Measurements from ENCODE around the gene NXF1. TPM values are rescaled to one million over a fixed set of nuclear protein-coding genes. Genes with fewer than 3 reads are reported as not detected.
A peak's percentile ranks its signal among the peaks of the same experiment; 100 is the strongest.

NXF1 gene
- total and polyA plus RNA-seq, 2 of the 13 experiments (the other 11 are each of a cell fraction or from before 2014, with no cell fraction given), result 30.4 to 30.9 TPM

DNA sequence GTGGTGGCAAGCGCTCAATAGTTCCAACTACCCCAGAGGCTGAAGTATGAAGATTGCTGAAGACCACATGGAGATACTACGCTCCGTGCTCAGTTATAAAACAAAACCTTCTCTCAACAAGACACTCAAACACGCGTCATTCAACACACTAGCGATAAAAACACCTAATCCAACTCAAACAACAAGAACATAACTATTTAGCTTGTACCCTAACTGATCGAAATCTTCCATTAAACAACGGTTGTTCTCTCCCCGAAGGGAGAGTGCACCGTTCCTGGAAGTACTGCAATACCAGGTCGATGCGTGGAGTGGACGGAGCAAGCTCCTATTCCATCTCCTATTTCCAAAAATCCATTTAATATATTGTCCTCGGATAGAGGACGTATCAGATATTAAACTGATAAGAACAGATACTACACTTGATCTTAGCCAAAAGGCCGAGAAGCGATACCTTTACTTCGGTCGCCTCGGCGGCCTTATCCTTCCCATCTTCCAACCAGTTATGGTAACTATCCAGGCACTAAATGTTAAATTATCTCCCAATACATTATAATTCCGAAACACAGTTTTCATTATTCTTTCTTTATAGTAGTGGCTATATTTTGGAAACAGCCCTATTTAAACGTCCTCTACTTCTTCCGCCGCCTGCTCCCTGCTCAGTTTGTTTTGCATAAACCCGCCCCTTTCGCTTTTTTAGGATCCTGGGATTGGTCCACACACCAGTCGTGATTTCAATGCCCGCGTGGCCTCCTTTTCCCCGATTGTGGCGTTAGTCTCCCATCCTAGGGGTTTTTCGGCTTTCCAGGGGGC is 36.3 kb upstream of the NXF1 start:
- peak; percentile 100 for FAIRE-seq
- peak overlapping the region; percentile 98 for H3K27ac ChIP-seq (ENCODE audit: extremely low read length, insufficient read depth, low read length)
- TSS peak; percentile 93 for BruUV-seq (replicated peaks)
- peak; percentile 98 for DNase-seq (ENCODE audit: low spot score)
- H3K27me3 ChIP-seq (ENCODE audit: control insufficient read depth in 1 of 2, insufficient read depth in 2 of 2, low read length in 2 of 2), result no peaks in the 10 kb centered on the region; a peak in 1 of 5 replicates
- H2AFZ ChIP-seq (ENCODE audit: low read length), result no peak overlapping the region
- peaks cover 43% of the 10 kb centered on the region for H3K4me1 ChIP-seq (ENCODE audit: insufficient read depth, low read length)
- H3K4me3 ChIP-seq (replicated peaks in 1 of 3; ENCODE audit: insufficient read depth in 1 of 3, low read depth in 2 of 3, low read length in 3 of 3), result peak overlapping the region; percentile 85 to 100 (median 97)
- no peaks in the 10 kb centered on the region for H4K20me1 ChIP-seq (ENCODE audit: insufficient read depth, low read length)
- ATAC-seq, result peak; percentile 78
- H3K4me2 ChIP-seq (ENCODE audit: low read depth, low read length), result peak overlapping the region; percentile 94
- H3K79me2 ChIP-seq (ENCODE audit: insufficient read depth, low read length), result peaks cover 20% of the 10 kb centered on the region
- peaks cover 2 to 6% of the 10 kb centered on the region in 2 experiments; a peak in 3 of 5 replicates for H3K36me3 ChIP-seq (replicated peaks in 1 of 2; ENCODE audit: control insufficient read depth in 1 of 2, insufficient read depth in 2 of 2, low read length in 2 of 2)
- under 1% methylated on average over 33 of the region's 33 CpGs for WGBS (ENCODE audit: low lambda C conversion rate)
- intact Hi-C loops (cut with micrococcal nuclease; ENCODE audit: unreplicated experiment) (loop anchor here (1.0 to 5.0 kb wide), 3 partner anchors 10 to 114 kb away; partner anchors contain the start of genes HNRNPUL2, TMEM179B and TTC9C), in situ Hi-C loops (cut with HindIII; ENCODE audit: extremely low pct_ligation_motif_present, low pct_unique_long_range_greater_than_20kb) (no loop called here)
- H3K9me3 ChIP-seq (ENCODE audit: low read length), result no peaks in the 10 kb centered on the region
- peak overlapping the region; percentile 94 for H3K9ac ChIP-seq (ENCODE audit: insufficient read depth, low read depth, low read length)
- ChIA-PET POLR2A (interaction anchor here (0.6 to 3.4 kb wide), 55 partner anchors 9 to 1343 kb away, joined by 3 to 362 read pairs (median 7); partner anchors contain the start of genes AHNAK, B3GAT3, C11orf98 and CSKMT), CTCF (ENCODE audit: low intra/inter-chr PET ratio, low total read pairs) (no interaction called here)
- TF ChIP-seq, protein P1, sequence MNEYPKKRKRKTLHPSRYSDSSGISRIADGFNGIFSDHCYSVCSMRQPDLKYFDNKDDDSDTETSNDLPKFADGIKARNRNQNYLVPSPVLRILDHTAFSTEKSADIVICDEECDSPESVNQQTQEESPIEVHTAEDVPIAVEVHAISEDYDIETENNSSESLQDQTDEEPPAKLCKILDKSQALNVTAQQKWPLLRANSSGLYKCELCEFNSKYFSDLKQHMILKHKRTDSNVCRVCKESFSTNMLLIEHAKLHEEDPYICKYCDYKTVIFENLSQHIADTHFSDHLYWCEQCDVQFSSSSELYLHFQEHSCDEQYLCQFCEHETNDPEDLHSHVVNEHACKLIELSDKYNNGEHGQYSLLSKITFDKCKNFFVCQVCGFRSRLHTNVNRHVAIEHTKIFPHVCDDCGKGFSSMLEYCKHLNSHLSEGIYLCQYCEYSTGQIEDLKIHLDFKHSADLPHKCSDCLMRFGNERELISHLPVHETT (CRISPR knock-in tag; conservative IDR thresholded peaks at IDR 0.05), result peak; percentile 92
- TF ChIP-seq ZKSCAN5 (CRISPR knock-in tag; IDR thresholded peaks at IDR 0.05), result no peak; the same call in 1 of the 2 replicates
- TF ChIP-seq ATF7 (IDR thresholded peaks at IDR 0.05), result peak; percentile 38
- TF ChIP-seq ATF7 (CRISPR knock-in tag; IDR thresholded peaks at IDR 0.05), result no peak; the same call in 1 of the 2 replicates
- TF ChIP-seq ETV5 (CRISPR knock-in tag; IDR thresholded peaks at IDR 0.05; ENCODE audit: borderline replicate concordance), result peak; percentile 71; the same call in 1 of the 2 replicates
- TF ChIP-seq, protein P2, sequence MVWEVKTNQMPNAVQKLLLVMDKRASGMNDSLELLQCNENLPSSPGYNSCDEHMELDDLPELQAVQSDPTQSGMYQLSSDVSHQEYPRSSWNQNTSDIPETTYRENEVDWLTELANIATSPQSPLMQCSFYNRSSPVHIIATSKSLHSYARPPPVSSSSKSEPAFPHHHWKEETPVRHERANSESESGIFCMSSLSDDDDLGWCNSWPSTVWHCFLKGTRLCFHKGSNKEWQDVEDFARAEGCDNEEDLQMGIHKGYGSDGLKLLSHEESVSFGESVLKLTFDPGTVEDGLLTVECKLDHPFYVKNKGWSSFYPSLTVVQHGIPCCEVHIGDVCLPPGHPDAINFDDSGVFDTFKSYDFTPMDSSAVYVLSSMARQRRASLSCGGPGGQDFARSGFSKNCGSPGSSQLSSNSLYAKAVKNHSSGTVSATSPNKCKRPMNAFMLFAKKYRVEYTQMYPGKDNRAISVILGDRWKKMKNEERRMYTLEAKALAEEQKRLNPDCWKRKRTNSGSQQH (CRISPR knock-in tag; IDR thresholded peaks at IDR 0.05; ENCODE audit: low read depth), result peak; percentile 64; the same call in 1 of the 2 replicates
- peak; percentile 68 for TF ChIP-seq SIX4 (CRISPR knock-in tag; IDR thresholded peaks at IDR 0.05)
- TF ChIP-seq, protein P3, sequence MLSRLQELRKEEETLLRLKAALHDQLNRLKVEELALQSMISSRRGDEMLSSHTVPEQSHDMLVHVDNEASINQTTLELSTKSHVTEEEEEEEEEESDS (CRISPR knock-in tag; IDR thresholded peaks at IDR 0.05; ENCODE audit: borderline replicate concordance), result peak; percentile 100
- TF ChIP-seq SATB2 (CRISPR knock-in tag; IDR thresholded peaks at IDR 0.05), result no peak
- peak; percentile 69 for TF ChIP-seq RARA (CRISPR knock-in tag; IDR thresholded peaks at IDR 0.05)
- TF ChIP-seq EP300 (IDR thresholded peaks at IDR 0.05; ENCODE audit: low read depth in 2 of 2, low read length in 2 of 2), result peak in 1 of 2 experiments; percentile 74; a peak in 2 of 4 replicates
- TF ChIP-seq EP300 (CRISPR knock-in tag; IDR thresholded peaks at IDR 0.05; ENCODE audit: borderline replicate concordance), result peak; percentile 90
- TF ChIP-seq NFKB2 (CRISPR knock-in tag; IDR thresholded peaks at IDR 0.05; ENCODE audit: borderline replicate concordance), result no peak
- TF ChIP-seq, protein P4, sequence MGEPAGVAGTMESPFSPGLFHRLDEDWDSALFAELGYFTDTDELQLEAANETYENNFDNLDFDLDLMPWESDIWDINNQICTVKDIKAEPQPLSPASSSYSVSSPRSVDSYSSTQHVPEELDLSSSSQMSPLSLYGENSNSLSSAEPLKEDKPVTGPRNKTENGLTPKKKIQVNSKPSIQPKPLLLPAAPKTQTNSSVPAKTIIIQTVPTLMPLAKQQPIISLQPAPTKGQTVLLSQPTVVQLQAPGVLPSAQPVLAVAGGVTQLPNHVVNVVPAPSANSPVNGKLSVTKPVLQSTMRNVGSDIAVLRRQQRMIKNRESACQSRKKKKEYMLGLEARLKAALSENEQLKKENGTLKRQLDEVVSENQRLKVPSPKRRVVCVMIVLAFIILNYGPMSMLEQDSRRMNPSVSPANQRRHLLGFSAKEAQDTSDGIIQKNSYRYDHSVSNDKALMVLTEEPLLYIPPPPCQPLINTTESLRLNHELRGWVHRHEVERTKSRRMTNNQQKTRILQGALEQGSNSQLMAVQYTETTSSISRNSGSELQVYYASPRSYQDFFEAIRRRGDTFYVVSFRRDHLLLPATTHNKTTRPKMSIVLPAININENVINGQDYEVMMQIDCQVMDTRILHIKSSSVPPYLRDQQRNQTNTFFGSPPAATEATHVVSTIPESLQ (CRISPR knock-in tag; conservative IDR thresholded peaks at IDR 0.05), result peak; percentile 98
